ENCODE results near the gene RPS19. TPM values are rescaled to one million over a fixed set of nuclear protein-coding genes. Genes with fewer than 3 reads are reported as not detected.

The RPS19 gene
- total and polyA plus RNA-seq, 10 donors, result 744 to 8,491 (median 1,984) TPM

- TF ChIP-seq CTCF (IDR thresholded peaks at IDR 0.05 in 8 of 11, conservative IDR thresholded peaks at IDR 0.05 in 3 of 11) (no peak), POLR2A (IDR thresholded peaks at IDR 0.05) (no peak), POLR2AphosphoS5 (IDR thresholded peaks at IDR 0.05) (no peak)
- peaks cover 0 to 20% (median 0%) of the 10 kb centered on the region in 7 donors for H3K27me3 ChIP-seq (replicated peaks in 1 of 7)
- intact Hi-C loops (cut with DNase I; ENCODE audit: low total_unique reads), result no loop called here
- 59 to 93% (median 79%) methylated on average over 3 of the region's 3 CpGs for WGBS, 5 donors
- H3K27ac ChIP-seq, result peak overlapping the region in 6 of 8 donors; percentile 81 to 96 (median 88)
- peaks cover 0 to 8% (median 0%) of the 10 kb centered on the region in 6 donors for H3K36me3 ChIP-seq
- peak overlapping the region in 1 of 8 donors; percentile 55 for H3K4me3 ChIP-seq
- peaks cover 0 to 49% (median 14%) of the 10 kb centered on the region in 6 donors for H3K4me1 ChIP-seq
- DNase-seq, result no peak
- H3K9me3 ChIP-seq, result no peaks in the 10 kb centered on the region
Measured at GRCh38 chr19:41811981-41812380, 48.1 kb upstream of the RPS19 start.

- Histone ChIP-seq H3K4me1 (peaks cover 0 to 33% (median 14%) of the 10 kb centered on the region in 6 donors), H3K4me3 (no peak overlapping the region), H3K9me3 (no peaks in the 10 kb centered on the region), H3K27ac (no peak overlapping the region), H3K27me3 (replicated peaks in 1 of 7) (peaks cover 0 to 15% (median 0%) of the 10 kb centered on the region in 7 donors), H3K36me3 (no peaks in the 10 kb centered on the region)
- WGBS, 5 donors, result 72 to 82% (median 75%) methylated on average over 3 to 4 of the region's 4 CpGs
- TF ChIP-seq POLR2A (IDR thresholded peaks at IDR 0.05) (no peak), CTCF (IDR thresholded peaks at IDR 0.05 in 8 of 11, conservative IDR thresholded peaks at IDR 0.05 in 3 of 11) (no peak), POLR2AphosphoS5 (IDR thresholded peaks at IDR 0.05) (no peak)
- no peak for DNase-seq
- intact Hi-C loops (cut with DNase I; ENCODE audit: low total_unique reads), result no loop called here
Measured at GRCh38 chr19:41813911-41814310, 46.1 kb upstream of the RPS19 start.

- H3K9me3 ChIP-seq, result no peaks in the 10 kb centered on the region
Measured at GRCh38 chr19:41815301-41815700, 44.8 kb upstream of the RPS19 start.

GRCh38 chr19:41816761-41817160 lies 43.3 kb upstream of the RPS19 start:
- Histone ChIP-seq H3K4me1 (peaks cover 0 to 12% (median under 1%) of the 10 kb centered on the region in 6 donors), H3K27me3 (replicated peaks in 1 of 7) (peaks cover 0 to 20% (median 0%) of the 10 kb centered on the region in 7 donors), H3K36me3 (no peaks in the 10 kb centered on the region), H3K27ac (no peak overlapping the region), H3K4me3 (no peak overlapping the region), H3K9me3 (no peaks in the 10 kb centered on the region)
- DNase-seq, result no peak
- TF ChIP-seq POLR2A (IDR thresholded peaks at IDR 0.05), result no peak
- TF ChIP-seq CTCF (IDR thresholded peaks at IDR 0.05 in 8 of 11, conservative IDR thresholded peaks at IDR 0.05 in 3 of 11), result no peak
- no peak for TF ChIP-seq POLR2AphosphoS5 (IDR thresholded peaks at IDR 0.05)
- 84 to 91% (median 87%) methylated on average over 2 of the region's 2 CpGs for WGBS, 5 donors
- intact Hi-C loops (cut with DNase I; ENCODE audit: low total_unique reads), result no loop called here

More at GRCh38 chr19:41815301-41815700, 44.8 kb upstream of the RPS19 start:
- Histone ChIP-seq H3K4me3 (no peak overlapping the region), H3K4me1 (peaks cover 0 to 24% (median 11%) of the 10 kb centered on the region in 6 donors), H3K27ac (no peak overlapping the region), H3K27me3 (replicated peaks in 1 of 7) (peaks cover 0 to 7% (median 0%) of the 10 kb centered on the region in 7 donors), H3K36me3 (no peaks in the 10 kb centered on the region)
- no peak for DNase-seq
- TF ChIP-seq POLR2A (IDR thresholded peaks at IDR 0.05) (no peak), CTCF (IDR thresholded peaks at IDR 0.05 in 8 of 11, conservative IDR thresholded peaks at IDR 0.05 in 3 of 11) (no peak), POLR2AphosphoS5 (IDR thresholded peaks at IDR 0.05) (no peak)
- intact Hi-C loops (cut with DNase I; ENCODE audit: low total_unique reads), result no loop called here
- 65 to 82% (median 67%) methylated on average over 4 of the region's 4 CpGs for WGBS, 5 donors

Measured in spleen (tissue), 11 donors.